HG02973 (cell line): ENCODE measurements around the gene PEAK3.

ENCODE experiments used
- ATAC-seq: cut with Tn5 transposase; IDR thresholded peaks from one replicate; pipeline ENCODE4 v1.9.1; 2021; ENCODE audit warnings: moderate library complexity; ENCODE audit not compliant: unreplicated experiment

PEAK3 gene

DNA sequence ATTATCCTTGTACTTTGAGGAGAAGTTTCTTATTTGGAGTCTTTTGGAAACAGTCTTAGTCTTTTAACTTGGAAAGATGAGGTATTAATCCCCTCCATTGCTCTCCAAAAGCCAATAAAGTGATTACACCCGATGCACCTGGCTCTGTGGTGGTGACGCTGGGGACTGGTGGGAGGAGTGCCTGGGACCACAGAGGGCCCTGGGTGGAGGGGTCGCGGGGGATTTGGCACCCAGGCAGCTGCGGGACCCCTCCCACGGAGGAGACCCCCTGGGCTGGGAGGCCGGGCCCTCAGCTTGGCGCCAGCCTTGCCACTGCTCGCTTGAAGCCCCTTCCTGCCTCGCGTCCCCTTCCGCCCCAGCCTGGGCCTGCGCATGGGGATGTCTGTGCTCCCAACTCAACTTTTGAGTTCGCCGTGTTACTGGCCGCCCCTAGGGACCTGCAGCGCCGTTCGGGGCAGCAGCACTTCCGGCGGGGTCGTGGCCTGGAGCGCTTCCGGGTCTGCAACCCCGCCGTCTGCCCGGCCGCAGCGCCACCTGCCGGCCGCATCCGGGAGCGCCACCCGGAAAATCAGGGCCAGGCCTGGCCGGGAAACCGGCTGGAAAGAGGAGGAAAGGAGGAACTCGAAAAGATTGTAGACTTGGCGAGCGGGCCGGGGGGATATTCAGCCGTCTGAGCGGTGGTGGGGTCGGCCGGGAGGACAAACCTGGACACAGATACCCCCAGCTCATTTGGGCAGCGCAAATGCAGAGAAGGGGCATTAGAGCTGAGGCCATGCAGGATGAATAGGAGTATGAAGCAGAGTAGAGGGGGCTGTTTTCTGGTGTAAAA is 8.4 kb downstream of the PEAK3 start:
- peak; percentile 23 for ATAC-seq

DNA sequence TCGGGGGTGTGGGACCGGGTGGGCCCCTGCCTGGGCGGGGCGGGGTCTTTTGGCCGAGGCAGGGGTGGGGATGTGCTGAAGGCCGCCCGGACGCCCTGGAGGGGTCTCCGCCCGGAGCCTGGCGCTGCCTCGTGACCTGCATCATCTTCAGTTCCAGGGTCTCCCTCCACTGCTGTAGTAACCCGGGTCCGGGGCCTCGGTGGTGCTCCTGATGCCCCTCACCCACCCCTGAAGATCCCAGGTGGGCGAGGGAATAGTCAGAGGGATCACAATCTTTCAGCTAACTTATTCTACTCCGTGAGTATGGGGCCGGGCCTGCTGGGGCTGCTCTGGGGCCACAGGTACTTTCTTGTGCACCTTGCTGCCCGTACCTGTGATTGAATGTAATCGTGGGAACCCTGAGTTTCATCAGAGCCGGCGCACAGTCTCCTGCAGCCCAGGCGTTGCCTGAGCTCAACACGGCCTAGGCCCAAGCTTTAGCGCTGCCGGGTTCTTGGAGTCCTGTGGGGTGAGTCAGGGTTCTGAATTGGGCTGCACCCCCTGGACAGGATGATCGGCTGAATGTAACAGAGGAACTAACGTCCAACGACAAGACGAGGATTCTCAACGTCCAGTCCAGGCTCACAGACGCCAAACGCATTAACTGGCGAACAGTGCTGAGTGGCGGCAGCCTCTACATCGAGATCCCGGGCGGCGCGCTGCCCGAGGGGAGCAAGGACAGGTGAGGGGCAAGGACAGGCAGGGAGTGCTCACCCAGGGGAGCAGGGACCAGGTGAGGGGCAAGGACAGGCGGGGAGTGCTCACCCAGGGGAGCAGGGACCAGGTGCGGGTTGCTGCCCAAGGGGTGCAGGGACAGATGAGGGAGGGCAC is 10.5 kb downstream of the PEAK3 start:
- no peak for ATAC-seq

GRCh38 chr19:2270423-2271233 is 11.3 kb downstream of the PEAK3 start:
- no peak for ATAC-seq

DNA sequence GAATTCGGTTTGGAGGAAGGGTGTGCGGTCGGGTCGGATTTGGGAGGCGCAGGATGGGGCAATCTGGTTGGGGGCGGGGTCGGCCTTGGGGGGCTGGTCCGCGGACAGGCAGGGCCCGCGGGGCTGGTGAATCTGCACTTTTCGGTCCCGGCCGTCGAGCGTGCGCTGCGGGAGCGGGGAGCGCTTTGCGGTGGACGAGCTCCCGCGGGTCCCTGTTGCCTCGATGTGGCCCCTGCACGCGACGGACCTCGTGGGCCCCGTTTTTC is 11.9 kb downstream of the PEAK3 start:
- no peak for ATAC-seq

DNA sequence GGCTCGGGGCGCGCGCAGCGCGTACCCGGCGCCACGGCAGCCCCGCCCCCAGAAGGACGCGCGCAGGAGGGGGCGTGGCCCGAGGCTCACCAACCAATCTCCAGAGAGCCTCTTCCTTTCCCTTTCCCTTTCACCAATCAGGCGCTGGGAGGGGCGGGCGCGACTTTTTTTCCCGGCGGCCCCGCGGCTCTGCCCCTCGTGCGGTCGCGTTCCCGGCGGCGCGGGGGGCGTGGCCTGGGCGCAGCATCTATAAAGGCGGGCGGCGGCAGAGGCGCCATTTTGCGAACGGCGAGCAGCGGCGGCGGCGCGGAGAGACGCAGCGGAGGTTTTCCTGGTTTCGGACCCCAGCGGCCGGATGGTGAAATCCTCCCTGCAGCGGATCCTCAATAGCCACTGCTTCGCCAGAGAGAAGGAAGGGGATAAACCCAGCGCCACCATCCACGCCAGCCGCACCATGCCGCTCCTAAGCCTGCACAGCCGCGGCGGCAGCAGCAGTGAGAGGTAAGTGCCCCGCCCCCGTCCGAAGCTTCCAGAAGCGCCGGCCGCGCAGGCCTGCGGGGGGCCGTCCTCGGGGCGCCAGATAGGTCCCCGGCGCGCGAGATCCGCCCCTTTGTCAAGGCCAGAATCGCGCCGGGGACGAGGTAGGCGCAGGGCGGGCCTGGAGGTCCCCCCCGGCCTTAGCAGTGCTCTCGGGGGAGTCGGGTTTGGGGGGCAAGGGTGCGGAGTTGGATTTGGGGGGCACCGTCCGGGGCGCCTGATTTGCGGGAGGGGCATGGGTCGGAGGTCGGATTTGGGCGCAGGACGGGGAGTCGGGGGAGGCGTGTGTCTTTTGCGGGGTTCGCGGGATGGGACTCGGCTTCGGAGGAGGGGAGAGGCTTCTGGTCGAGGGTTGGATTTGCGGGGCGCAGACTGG is 12.5 kb downstream of the PEAK3 start:
- peak; percentile 41 for ATAC-seq

DNA sequence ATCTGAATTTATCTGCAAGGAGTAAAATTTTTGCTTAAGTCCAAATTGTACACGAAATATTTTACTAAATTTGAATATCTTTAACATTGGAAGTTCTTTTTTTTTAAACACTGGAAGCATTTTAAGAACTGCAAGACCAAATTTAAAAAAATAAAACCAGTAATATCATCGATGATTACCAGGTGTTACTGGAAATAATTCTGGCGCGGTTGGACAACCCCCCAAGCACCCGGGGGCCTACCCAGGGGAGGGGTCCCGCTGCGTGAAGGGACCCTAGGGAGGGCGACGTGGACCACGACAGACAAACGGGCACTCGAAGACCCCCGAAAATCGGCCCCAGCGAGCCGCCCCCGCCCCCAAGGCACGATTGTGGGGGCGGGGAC is 13.1 kb downstream of the PEAK3 start:
- no peak for ATAC-seq

- ATAC-seq, result no peak
Measured at GRCh38 chr19:2268480-2268830, 13.5 kb downstream of the PEAK3 start.

DNA sequence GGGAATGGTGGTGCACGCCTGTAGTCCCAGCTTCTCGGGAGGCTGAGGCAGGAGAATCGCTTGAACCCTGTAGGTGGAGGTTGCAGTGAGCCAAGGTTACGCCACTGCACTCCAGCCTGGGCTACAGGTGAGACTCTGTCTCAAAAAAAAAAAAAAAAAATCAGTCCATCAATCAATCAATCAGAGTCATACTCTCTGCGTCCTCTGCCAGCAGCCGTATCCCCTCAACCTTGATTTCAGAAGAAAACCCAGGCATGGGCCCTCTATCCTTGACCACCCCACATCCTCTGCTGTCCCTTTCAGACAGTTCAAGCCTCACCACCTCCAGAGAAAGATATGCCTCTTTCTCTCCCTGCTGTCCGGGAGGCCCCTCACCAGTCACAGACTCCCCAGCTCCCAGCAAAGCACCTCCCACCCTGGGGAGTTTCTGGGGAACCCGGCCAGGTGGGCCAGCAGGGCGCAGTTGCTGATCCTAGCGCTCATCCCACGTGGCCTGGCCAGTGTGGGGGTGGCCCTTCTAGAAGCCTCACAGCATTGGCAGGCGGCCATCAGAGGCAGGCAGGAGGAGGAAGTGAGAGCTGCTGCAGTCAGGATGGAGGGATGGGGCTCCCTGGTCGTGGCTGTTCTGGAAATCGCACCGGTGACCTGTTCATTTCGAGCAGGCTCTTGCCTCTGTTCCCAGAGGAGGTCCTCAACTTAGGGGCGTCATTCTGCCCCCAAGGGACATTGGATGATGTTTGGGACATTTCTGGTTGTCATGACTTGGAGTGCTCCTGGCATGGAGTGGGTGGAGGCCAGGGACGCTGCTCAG is 15.6 kb downstream of the PEAK3 start:
- no peak for ATAC-seq

GRCh38 chr19:2261438-2262172 is 20.4 kb downstream of the PEAK3 start:
- ATAC-seq, result no peak

GRCh38 chr19:2260341-2260805 is 21.6 kb downstream of the PEAK3 start:
- ATAC-seq, result no peak

DNA sequence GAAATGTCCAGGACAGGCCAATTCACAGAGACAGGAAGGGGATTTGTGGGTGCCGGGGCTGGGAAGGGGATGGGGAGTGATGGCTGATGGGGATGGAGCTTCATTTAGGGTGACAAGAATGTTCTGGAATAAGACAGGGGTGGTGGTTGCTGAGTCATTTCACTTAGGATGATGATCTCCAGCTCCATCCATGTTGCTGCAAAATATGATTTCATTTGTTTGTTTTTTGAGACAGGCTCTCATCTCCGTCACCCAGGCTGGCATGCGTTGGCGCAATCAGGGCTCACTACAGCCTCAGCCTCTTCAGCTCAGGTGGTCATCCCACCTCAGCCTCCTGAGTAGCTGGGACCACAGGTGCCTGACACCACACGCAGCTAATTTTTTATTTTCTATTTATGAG is 22.6 kb downstream of the PEAK3 start:
- no peak for ATAC-seq

DNA sequence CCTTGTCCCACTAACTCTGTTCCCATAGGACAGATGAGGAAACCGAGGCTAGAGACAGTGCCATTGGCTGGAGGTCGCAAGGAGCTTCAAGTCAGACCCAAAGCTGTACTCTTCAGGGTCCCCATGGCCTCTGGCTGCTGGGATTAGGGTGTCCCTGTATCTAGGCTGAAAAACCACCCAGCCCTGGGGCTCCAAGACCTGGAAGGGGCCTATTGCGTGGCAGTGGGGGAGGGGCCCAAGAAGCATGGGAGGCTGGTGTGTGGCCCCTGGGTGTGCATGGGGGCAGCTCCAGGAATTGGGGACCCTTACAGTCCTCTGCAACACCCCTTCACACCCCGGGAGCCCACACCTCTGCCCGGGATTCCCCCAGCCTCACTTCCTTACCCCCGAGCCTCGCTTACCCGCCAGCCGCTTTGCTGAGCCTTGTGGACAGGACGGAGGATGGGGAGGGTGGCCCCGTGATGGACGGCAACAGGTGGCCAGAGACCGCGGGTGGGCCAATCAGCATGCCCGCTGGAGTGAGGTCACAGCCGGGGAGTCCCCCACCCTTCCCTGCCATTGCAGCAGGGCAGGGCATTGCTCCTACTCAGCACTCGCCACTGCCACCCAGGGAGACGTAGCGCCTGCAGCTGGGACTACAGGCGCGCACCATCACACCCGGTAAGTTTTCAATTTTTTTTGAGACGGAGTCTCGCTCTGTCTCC is 25.8 kb downstream of the PEAK3 start, which contains the start of gene JSRP1:
JSRP1 (minus strand) TSS at position 436 of the 704 bp plus-strand sequence. CDS start 1,103 bp downstream, outside the sequence.
- no peak for ATAC-seq

GRCh38 chr19:2255112-2255845 is 26.7 kb downstream of the PEAK3 start:
- ATAC-seq, result no peak

- ATAC-seq, result no peak
Measured at GRCh38 chr19:2254064-2254872, 27.7 kb downstream of the PEAK3 start.

GRCh38 chr19:2253106-2254063 is 28.6 kb downstream of the PEAK3 start:
- no peak for ATAC-seq

DNA sequence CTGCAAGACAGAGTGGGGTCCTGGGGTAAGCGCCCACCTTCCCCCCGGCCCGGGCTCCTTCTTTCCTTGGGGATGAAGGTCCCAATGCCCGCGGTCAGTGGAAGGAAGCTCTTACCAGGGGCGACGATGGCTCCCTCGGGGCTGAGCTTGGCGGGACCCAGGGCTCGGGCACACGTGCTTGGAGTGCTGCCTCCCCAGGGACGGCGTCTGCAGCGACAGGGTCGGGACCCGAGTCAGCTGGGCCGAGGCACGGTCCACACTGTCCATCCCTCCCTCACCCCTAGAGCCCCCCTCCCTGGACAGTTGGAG is 29.2 kb downstream of the PEAK3 start:
- no peak for ATAC-seq
